Measurements from ENCODE around the gene GPR62. TPM values are rescaled to one million over a fixed set of nuclear protein-coding genes. Genes with fewer than 3 reads are reported as not detected.

GPR62 gene
- total RNA-seq, 2 donors from 2014 or later = 0.12 to 0.82 TPM

GRCh38 chr3:51957520-51958205 is 2.5 kb downstream of the GPR62 start:
- DNase-seq (ENCODE audit: low spot score) = no peak
- Histone ChIP-seq H3K36me3 (peaks cover 39% of the 10 kb centered on the region), H3K27me3 (no peaks in the 10 kb centered on the region), H3K4me1 (peaks cover 0 to 38% of the 10 kb centered on the region in 2 donors), H3K27ac (no peak overlapping the region), H3K9me3 (no peaks in the 10 kb centered on the region), H3K4me3 (no peak overlapping the region)
- TF ChIP-seq, protein P1, sequence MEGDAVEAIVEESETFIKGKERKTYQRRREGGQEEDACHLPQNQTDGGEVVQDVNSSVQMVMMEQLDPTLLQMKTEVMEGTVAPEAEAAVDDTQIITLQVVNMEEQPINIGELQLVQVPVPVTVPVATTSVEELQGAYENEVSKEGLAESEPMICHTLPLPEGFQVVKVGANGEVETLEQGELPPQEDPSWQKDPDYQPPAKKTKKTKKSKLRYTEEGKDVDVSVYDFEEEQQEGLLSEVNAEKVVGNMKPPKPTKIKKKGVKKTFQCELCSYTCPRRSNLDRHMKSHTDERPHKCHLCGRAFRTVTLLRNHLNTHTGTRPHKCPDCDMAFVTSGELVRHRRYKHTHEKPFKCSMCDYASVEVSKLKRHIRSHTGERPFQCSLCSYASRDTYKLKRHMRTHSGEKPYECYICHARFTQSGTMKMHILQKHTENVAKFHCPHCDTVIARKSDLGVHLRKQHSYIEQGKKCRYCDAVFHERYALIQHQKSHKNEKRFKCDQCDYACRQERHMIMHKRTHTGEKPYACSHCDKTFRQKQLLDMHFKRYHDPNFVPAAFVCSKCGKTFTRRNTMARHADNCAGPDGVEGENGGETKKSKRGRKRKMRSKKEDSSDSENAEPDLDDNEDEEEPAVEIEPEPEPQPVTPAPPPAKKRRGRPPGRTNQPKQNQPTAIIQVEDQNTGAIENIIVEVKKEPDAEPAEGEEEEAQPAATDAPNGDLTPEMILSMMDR (IDR thresholded peaks at IDR 0.05) = no peak

- Histone ChIP-seq H3K4me3 (no peak overlapping the region), H3K27me3 (no peaks in the 10 kb centered on the region), H3K36me3 (peaks cover 39% of the 10 kb centered on the region), H3K4me1 (peaks cover 0 to 50% of the 10 kb centered on the region in 2 donors), H3K27ac (no peak overlapping the region), H3K9me3 (no peaks in the 10 kb centered on the region)
- DNase-seq (ENCODE audit: low spot score) = no peak
- TF ChIP-seq, protein P1 (IDR thresholded peaks at IDR 0.05) = no peak
Measured at GRCh38 chr3:51958603-51959521, 3.7 kb downstream of the GPR62 start.

DNA sequence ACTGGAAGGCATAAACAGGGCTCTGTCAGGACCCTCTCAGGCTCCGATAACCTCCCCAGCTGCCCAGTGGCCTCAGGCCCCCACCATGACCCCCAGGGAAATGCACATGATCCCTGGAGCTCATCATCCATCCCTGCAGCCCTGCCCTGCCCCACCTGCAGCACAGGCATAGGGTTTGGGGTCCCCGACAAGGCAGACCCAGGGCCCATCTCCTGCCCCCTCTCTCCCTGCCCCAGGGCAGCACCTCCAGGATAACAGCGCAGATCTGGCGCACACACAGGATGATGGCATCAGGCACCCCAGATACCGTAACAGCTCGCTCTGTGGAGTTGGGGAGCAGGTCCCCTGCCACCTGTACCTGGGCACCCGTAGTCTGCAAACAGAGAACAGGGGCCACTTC is 4.5 kb downstream of the GPR62 start:
- no peak overlapping the region for H3K4me3 ChIP-seq
- TF ChIP-seq, protein P1 (IDR thresholded peaks at IDR 0.05) = no peak
- no peak overlapping the region for H3K27ac ChIP-seq
- H3K27me3 ChIP-seq = no peaks in the 10 kb centered on the region
- peaks cover 39% of the 10 kb centered on the region for H3K36me3 ChIP-seq
- H3K4me1 ChIP-seq = peaks cover 0 to 57% of the 10 kb centered on the region in 2 donors
- H3K9me3 ChIP-seq = no peaks in the 10 kb centered on the region
- no peak for DNase-seq (ENCODE audit: low spot score)

GRCh38 chr3:51960386-51960785 is 5.2 kb downstream of the GPR62 start:
- TF ChIP-seq, protein P1 (IDR thresholded peaks at IDR 0.05) = no peak
- peaks cover 0 to 59% of the 10 kb centered on the region in 2 donors for H3K4me1 ChIP-seq
- no peaks in the 10 kb centered on the region for H3K27me3 ChIP-seq
- H3K36me3 ChIP-seq = peaks cover 39% of the 10 kb centered on the region
- H3K4me3 ChIP-seq = no peak overlapping the region
- H3K9me3 ChIP-seq = no peaks in the 10 kb centered on the region
- no peak for DNase-seq (ENCODE audit: low spot score)
- H3K27ac ChIP-seq = no peak overlapping the region

DNA sequence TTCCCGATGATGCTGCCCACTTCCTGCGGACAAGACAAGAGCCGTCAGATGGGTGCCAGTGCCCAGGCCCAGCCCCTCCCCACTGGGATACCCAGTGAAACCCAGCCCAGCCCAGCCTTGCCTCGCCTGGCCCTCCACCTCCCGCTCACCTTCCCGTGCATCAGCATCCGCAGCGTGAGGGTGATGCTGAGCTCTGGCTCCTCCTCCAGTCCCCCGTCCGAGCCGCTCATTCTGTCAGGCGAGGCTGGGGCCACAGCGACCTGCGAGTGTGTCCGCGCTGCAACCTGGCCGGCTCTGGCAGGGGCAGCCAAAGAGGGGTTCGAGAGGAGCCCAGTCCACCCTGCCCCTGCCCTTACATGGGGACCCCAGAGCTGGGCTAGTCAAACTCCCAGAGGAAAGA is 5.8 kb downstream of the GPR62 start:
- Histone ChIP-seq H3K27me3 (no peaks in the 10 kb centered on the region), H3K4me3 (no peak overlapping the region), H3K36me3 (peaks cover 39% of the 10 kb centered on the region), H3K4me1 (peaks cover 0 to 59% of the 10 kb centered on the region in 2 donors), H3K27ac (peak overlapping the region; percentile 81 to 82), H3K9me3 (no peaks in the 10 kb centered on the region)
- TF ChIP-seq, protein P1 (IDR thresholded peaks at IDR 0.05) = no peak
- DNase-seq (ENCODE audit: low spot score) = no peak
